GM12874 (cell line): ENCODE results near the gene TRIM56.

Source experiments
- TF ChIP-seq, protein P1 (sequence below): IDR thresholded peaks from 2 replicates; pipeline ENCODE4 v1.5.1; 2011; ENCODE audit warnings: low read depth, mild to moderate bottlenecking, control low read depth, low read length, moderate library complexity; ENCODE audit not compliant: insufficient read depth

The TRIM56 gene

DNA sequence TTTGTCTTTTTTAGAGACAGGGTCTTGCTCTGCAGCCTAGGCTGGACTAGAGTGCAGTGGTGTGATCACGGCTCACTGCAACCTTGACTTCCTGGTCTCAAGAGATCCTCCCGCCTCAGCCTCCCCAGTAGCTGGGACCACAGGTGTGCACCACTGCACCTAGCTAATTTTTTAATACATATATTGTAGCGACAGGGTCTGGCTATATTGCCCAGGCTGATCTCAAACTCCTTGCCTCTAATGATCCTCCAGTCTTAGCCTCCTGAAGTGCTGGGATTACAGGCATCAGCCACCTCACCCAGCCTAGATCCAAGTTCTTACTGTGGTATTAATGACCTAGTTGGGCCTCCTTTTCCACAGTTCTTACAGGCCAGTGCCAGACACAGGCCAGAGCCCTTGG is 29.9 kb downstream of the TRIM56 start:
- TF ChIP-seq, protein P1, sequence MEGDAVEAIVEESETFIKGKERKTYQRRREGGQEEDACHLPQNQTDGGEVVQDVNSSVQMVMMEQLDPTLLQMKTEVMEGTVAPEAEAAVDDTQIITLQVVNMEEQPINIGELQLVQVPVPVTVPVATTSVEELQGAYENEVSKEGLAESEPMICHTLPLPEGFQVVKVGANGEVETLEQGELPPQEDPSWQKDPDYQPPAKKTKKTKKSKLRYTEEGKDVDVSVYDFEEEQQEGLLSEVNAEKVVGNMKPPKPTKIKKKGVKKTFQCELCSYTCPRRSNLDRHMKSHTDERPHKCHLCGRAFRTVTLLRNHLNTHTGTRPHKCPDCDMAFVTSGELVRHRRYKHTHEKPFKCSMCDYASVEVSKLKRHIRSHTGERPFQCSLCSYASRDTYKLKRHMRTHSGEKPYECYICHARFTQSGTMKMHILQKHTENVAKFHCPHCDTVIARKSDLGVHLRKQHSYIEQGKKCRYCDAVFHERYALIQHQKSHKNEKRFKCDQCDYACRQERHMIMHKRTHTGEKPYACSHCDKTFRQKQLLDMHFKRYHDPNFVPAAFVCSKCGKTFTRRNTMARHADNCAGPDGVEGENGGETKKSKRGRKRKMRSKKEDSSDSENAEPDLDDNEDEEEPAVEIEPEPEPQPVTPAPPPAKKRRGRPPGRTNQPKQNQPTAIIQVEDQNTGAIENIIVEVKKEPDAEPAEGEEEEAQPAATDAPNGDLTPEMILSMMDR: no peak

DNA sequence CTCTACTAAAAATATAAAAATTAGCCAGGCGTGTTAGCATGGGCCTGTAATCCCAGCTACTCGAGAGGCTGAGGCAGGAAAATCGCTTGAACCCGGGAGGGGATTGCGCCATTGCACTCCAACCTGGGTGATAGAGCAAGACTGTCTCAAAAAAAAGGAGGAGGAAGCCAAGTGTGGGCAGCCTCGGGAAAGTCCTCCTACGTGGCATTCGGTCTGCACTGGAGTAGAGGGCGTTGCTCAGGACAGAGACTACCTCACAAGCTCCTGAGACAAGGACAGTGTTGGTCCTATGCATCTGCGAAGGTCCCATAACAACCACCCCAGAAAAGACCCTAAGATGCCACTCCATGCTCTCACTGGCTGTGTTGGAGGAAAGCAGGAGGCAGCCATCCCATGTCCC is 31.6 kb downstream of the TRIM56 start:
- TF ChIP-seq, protein P1: no peak

DNA sequence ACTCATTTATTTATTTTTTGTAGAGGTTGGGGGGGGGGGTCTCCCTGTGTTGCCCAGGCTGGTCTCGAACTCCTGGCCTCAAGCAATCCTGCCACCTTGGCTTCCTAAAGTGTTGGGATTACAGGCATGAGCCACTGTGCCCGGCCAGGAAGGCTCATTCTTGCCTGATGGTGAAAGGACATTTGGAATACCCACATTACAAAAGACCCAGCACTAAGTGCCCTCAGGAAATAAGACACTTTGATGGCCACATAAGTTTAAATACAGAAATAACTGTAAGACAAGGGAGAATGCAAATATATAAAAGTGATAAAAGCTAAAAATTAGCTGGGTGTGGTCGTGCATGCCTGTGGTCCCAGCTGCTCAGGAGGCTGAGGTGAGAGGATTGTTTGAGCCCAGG is 33.6 kb downstream of the TRIM56 start:
- TF ChIP-seq, protein P1: no peak

DNA sequence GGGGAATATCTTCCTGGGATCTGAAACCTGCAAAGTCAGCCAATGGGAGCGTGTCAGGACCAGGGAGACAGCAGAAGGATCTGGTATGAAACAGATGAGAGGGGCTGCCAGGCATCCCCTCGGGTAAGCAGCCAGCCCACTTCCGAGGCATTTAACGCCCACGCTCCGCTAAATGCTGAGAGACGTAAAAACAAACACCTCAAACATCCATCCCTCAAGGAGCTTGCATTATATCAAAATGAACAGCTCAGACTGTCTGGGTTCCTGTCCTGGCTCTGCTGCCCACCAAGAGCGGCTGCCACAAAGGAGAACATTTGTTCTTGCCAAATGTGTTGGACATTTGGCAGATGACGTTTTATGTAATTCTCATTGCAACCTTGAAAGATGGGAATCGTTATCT is 34.6 kb downstream of the TRIM56 start:
- TF ChIP-seq, protein P1: no peak

DNA sequence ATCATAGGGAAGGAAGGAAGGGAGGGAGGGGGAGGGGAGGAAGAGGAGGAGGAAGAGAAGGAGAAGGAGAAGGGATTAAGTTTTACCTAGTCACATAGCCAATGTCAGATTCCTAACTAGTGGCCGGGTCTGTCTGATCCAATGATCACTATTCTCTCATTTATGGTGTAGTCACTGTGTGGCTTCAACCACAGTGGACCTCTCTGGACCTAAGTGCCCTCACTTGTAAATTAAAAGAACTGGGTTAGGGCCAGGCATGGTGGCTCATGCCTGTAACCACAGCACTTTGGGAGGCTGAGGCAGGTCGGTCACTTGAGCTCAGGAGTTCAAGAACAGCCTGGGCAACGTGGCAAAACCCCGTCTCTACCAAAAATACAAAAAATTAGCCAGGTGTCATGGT is 35.0 kb downstream of the TRIM56 start:
- TF ChIP-seq, protein P1: no peak

DNA sequence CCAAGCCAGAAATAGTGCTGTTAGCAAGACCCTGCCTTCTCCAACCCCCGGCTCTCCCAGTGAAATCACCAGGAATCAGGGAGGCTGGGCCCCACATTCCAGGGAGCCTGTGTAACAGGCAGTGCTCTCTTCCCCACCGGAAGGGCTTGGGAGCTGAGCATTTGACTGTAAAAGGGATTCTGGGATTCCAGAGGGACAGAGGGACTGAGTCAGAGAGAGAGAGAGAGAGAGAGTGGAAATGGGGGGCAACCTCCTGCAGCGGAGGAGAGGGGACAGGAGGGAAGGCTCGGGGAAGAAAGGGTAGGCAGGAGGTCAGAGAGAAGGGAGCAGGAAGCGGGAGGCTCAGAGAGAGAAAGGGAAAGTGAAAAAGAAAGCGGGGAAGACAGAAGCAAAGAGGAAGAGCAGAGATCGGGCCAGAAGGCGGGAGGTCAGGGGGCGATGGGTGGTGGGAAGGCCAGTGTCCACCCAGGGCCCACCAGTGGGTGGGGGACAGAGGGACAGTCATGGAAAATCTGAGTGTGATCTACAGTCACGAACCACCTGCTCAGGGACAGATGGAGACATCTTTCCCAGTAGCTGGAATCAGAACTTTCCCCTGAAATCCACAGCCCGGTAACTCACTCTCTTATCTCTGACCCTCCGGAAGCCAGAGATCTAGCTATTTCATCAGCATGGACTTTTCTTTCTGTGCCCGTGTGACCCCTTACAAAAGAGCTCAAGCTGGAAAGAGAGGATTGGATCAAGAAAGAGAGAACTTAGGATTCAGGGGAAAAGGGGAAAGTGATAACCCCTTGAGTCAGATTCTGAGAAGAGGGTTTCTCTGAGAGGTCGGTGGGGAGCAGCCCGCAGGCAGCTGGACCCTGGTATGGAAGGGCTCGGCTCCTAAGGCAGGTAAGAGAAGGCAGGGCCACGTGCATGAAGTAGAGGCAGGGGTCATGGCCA is 37.0 kb downstream of the TRIM56 start:
- TF ChIP-seq, protein P1: no peak

DNA sequence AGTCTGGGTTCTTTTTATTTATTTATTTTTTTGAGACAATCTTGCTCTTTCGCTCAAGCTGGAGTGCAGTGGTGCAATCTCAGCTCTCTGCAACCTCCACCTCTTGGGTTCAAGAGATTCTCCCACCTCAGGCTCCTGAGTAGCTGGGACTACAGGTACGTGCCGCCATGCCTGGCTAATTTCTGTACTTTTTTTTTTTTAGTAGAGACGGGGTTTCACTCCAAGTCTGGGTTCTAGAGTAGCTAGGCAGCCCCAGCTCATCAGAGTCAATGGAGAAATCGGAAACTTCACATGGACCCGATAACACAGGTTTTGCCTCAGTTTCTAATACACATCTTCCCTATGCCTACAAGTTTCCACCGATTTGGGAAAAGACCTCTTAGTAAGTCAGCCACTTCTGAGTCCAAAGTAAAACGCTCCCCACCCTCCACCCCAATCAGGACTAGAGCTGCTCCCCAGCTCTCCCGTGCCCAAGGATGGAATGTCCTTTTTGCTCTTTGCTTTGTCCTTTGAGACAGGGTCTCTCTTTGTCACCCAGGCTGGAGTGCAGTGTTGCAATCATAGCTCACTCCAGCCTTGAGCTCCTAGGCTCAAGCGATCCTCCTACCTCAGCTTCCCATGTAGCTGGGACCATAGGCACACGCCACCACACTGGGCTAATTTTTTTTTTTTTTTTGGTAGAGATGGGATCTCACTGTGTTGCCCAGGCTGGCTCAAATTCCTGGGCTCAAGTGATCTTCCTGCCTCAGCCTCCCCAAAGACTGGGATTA is 37.8 kb downstream of the TRIM56 start:
- TF ChIP-seq, protein P1: no peak
